Measurements from ENCODE around the gene ECE1. TPM values are rescaled to one million over a fixed set of nuclear protein-coding genes. Genes with fewer than 3 reads are reported as not detected.
A peak's percentile ranks its signal among the peaks of the same experiment; 100 is the strongest.

Gene ECE1
- total RNA-seq, 4 donors from 2014 or later: 55.9 to 149 (median 112) TPM

- H3K36me3 ChIP-seq: no peaks in the 10 kb centered on the region
These were observed 29.5 kb upstream of the ECE1 start for GRCh38 chr1:21319447-21320407.

GRCh38 chr1:21318714-21319159, 28.5 kb upstream of the ECE1 start:
- Histone ChIP-seq H3K36me3 (no peaks in the 10 kb centered on the region), H3K27ac (peak overlapping the region; percentile 69 to 90 (median 76)), H3K27me3 (no peaks in the 10 kb centered on the region), H3K9me3 (no peaks in the 10 kb centered on the region), H3K4me1 (peaks cover 42 to 83% (median 54%) of the 10 kb centered on the region in 4 donors), H3K4me3 (no peak overlapping the region)
- WGBS, 2 donors (ENCODE audit: low coverage in 1 of 2): 58% methylated on average over 16 of the region's 16 CpGs; no CpG with 5 or more reads in 1 of the 2 donors
- TF ChIP-seq POLR2A (IDR thresholded peaks at IDR 0.05) (no peak), POLR2AphosphoS5 (IDR thresholded peaks at IDR 0.05) (peak; percentile 31 to 53 (median 42))
- intact Hi-C loops (cut with DNase I; ENCODE audit: low total_unique reads): no loop called here
- in situ Hi-C loops (cut with MboI; ENCODE audit: low pct_ligation_motif_present in 1 of 4, low pct_unique_long_range_greater_than_20kb in 1 of 4, low sequenced_read_pairs in 3 of 4): no loop called here
- peak; percentile 71 for DNase-seq

More at GRCh38 chr1:21319447-21320407, 29.5 kb upstream of the ECE1 start:
- intact Hi-C loops (cut with DNase I; ENCODE audit: low total_unique reads): no loop called here
- in situ Hi-C loops (cut with MboI; ENCODE audit: low pct_ligation_motif_present in 1 of 4, low pct_unique_long_range_greater_than_20kb in 1 of 4, low sequenced_read_pairs in 3 of 4): no loop called here
- Histone ChIP-seq H3K27ac (peak overlapping the region; percentile 69 to 90 (median 76)), H3K9me3 (no peaks in the 10 kb centered on the region), H3K27me3 (no peaks in the 10 kb centered on the region), H3K4me1 (peaks cover 52 to 87% (median 60%) of the 10 kb centered on the region in 4 donors), H3K4me3 (no peak overlapping the region)
- TF ChIP-seq POLR2A (IDR thresholded peaks at IDR 0.05): no peak
- TF ChIP-seq CTCF (IDR thresholded peaks at IDR 0.05): no peak
- TF ChIP-seq POLR2AphosphoS5 (IDR thresholded peaks at IDR 0.05): no peak
- no peak for DNase-seq
- WGBS, 2 donors (ENCODE audit: low coverage in 1 of 2): 67 to 71% methylated on average over 7 to 24 of the region's 24 CpGs

DNA sequence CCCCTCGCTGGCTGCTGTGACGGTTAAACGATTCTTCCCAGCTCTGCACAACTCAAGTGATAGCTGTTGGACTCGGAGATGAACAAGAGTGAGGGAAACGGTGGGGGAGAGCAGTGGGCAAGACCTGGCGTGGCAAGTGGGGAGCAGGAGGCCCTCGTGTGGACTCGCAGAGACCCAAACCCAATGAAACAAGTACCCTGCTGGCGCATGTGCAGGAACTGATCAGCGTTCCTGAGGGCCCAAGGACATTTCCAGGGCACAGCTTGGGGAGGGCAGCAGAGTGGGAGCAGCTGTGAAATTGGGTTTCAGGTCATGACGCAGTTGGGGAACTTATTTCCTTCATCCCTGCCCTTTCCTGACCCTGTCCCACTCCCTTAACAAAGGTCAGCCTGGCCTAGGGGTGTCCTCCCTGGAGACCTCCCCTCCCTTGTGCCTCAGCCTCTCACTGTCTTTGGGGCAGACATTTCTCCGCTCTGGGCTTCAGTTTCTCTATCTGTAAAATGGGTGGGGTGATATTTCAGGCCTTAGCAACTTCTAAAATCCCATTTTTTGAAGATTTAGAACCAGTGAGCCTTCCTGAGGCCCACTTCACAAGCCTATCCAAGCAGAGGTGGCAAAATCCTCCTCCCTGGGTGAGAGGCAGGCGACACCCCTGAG, 27.9 kb upstream of the ECE1 start:
- no peaks in the 10 kb centered on the region for H3K27me3 ChIP-seq
- no peak for DNase-seq
- WGBS, 2 donors (ENCODE audit: low coverage in 1 of 2): 81 to 93% methylated on average over 3 to 13 of the region's 13 CpGs
- no peaks in the 10 kb centered on the region for H3K9me3 ChIP-seq
- H3K4me3 ChIP-seq: no peak overlapping the region
- H3K36me3 ChIP-seq: no peaks in the 10 kb centered on the region
- intact Hi-C loops (cut with DNase I; ENCODE audit: low total_unique reads) (no loop called here), in situ Hi-C loops (cut with MboI; ENCODE audit: low pct_ligation_motif_present in 1 of 4, low pct_unique_long_range_greater_than_20kb in 1 of 4, low sequenced_read_pairs in 3 of 4) (no loop called here)
- H3K27ac ChIP-seq: peak overlapping the region; percentile 69 to 90 (median 76)
- H3K4me1 ChIP-seq: peaks cover 37 to 83% (median 51%) of the 10 kb centered on the region in 4 donors
- TF ChIP-seq POLR2AphosphoS5 (IDR thresholded peaks at IDR 0.05) (no peak), EP300 (IDR thresholded peaks at IDR 0.05; ENCODE audit: low read depth) (no peak), CTCF (IDR thresholded peaks at IDR 0.05) (no peak), POLR2A (IDR thresholded peaks at IDR 0.05) (no peak)

DNA sequence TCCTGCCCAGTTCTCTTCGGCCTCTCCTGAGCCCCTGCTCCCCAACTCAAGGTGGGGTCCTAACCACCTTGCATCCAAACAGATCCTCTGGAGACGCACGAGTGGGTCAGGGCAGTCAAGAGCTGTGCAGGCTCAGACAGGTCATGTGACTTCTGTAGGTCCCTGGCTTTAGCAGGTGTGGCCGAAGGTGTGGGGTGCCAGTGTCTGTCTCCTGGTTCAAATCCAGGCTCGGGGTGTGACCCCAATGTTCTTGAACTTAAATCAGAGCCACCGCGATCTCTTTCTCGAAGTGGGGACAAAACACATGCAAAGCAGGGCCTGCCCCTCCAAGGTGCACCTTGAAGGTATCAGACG, 27.4 kb upstream of the ECE1 start:
- TF ChIP-seq POLR2A (IDR thresholded peaks at IDR 0.05): no peak
- TF ChIP-seq POLR2AphosphoS5 (IDR thresholded peaks at IDR 0.05): no peak
- no peak for TF ChIP-seq EP300 (IDR thresholded peaks at IDR 0.05; ENCODE audit: low read depth)
- no peak for TF ChIP-seq CTCF (IDR thresholded peaks at IDR 0.05)
- 89 to 100% methylated on average over 1 to 8 of the region's 9 CpGs for WGBS, 2 donors (ENCODE audit: low coverage in 1 of 2)
- no peak for DNase-seq
- peak overlapping the region; percentile 69 to 90 (median 76) for H3K27ac ChIP-seq
- no peaks in the 10 kb centered on the region for H3K9me3 ChIP-seq
- in situ Hi-C loops (cut with MboI; ENCODE audit: low pct_ligation_motif_present in 1 of 4, low pct_unique_long_range_greater_than_20kb in 1 of 4, low sequenced_read_pairs in 3 of 4): no loop called here
- H3K36me3 ChIP-seq: no peaks in the 10 kb centered on the region
- H3K4me3 ChIP-seq: no peak overlapping the region
- H3K27me3 ChIP-seq: no peaks in the 10 kb centered on the region
- H3K4me1 ChIP-seq: peaks cover 31 to 80% (median 50%) of the 10 kb centered on the region in 4 donors
- intact Hi-C loops (cut with DNase I; ENCODE audit: low total_unique reads): no loop called here

Measured in transverse colon (tissue), 4 donors.